COLO829 (cell line): ENCODE data around the gene ARL8B.

Experiments
- DNase-seq: peaks from one replicate; pipeline ENCODE4 v3.0.0; 2012; ENCODE audit warnings: low spot score

The ARL8B gene

DNA sequence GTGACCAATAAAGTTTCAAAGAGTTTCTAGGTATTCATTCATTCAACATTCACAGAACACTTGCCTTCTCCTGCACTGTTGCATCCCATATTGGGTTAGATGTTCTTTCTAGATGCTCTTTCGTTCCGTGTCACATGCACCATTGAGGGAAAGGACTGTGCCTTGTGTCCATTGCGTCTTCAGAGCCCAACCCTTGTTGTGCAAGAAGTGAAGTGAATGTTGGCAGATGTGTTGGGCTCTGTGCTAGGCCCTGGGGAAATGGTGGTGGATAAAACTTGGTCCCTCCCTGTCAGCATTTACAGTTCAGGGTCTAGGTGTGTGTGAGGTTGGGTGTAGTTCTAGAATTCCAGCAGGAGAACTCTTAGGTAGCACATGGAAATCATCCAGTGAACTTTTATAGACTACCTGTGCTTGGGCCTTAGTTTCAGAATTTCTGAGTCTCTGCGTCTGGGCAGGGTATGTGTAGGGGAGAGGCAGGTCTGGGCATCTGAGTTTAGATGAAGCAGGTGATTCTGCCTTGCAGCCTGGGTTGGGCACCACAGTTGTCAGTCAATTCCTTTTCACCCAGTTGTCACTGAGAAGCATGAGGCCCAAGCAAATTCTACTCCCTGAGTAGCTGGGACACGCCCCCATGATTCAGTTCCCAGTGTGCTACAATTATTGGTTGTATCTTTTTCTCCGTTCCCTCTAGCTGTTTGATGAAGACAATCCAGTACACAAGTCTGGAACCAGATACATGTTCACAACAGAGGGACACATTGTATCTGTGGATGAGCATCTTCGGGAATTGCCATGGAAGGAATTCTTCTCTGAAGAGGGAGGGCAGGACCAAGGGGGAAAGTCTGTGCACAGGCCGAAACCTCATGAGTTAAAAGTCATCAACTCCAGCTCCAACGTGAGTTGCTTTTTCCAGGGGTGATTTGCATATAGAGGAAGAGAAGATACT is 90.8 kb downstream of the ARL8B start:
- no peak for DNase-seq

DNA sequence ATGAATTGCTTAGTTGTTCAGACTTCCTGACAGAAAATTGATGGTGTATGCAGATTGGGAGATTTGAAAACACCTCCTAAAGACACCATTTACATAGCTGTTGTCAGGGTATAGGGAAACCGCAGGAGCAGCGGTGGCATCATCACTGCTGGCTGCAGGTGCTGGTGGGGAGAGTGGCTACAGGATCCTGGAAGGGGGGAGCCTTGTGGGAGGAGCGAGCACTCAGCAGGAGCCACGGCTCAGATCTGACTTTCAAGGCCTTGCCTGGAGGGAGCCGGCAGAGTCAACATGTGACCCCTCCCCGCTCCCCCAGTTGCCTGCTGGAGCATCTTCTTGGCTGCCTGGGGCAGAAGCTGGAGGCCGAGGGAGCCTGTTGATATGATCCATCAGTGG is 91.5 kb downstream of the ARL8B start:
- no peak for DNase-seq

DNA sequence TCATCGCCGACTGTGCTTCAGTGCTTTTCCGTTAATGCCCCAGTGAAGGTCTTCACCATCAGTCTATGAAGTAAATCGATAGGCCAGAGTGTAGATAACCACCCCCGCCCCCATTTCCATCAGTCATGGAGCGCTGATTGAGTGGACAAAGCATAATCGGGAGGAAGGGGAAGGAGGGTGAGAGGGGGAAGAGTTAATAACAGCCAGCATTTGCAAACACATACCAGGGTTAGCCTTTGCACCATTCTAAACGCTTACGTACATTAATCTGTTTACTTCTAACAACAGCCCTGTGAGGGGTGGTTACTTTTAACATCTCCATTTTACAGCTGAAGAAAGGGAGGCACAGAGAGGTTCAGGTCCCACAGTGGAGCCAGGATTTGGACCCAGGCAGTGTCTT is 92.3 kb downstream of the ARL8B start:
- DNase-seq = no peak

DNA sequence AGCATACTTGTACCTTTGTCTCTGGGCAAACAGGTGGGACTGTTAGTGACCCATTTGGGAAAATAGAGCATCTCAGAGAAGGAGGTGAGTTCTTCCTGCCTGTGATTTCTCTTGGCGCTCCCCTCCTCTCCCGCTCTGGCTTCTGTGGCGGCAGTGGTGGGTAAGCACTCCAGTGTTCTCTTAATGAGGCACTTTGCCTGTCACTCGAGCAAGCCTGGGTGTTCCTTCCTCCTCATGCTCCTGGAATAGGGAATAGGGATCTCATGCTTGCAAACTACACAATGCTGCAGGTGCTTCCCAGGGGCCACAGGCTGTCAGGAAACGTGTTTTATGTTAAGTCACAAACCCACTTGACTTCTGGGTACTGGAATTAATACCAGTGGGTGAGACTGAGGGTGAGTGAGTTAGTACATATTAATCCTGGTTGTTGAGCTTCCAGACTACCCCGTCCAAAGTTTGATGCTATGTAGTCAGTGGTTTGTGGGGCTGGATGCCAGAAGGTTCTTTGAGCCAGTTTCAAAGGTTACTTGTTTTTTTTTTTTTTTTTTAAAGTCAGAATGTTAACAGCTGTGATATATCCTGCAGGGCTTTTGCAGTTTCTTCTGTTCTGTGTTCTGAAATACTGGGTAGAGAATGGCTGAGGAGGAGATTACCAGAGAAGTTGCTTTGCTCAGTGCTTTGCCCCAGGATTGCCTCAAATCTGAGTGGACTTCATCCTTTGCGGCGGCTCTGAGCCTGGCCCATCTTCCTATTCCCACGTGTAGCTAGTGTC is 95.9 kb downstream of the ARL8B start:
- no peak for DNase-seq

- no peak for DNase-seq
Measured at GRCh38 chr3:5218815-5219214, 96.7 kb downstream of the ARL8B start.

DNA sequence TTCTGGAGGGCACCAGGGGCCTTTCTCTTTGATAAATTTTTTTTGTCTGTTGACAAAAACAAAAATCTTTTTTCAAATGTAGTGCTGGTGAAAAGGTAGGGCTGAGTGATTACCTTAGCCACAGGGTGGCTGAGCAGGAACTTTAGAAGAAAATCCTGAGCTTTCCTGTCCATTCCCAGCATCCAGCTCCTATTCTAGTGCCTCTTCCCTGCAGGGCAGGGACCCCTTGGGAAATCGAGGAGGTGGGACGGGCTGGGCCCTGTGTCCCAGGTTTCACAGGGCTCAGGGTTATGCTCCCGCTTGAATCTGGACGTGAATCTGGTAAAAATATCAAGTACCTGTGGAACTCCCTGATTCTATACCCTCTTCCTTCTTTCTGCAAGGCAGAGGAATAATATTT is 97.1 kb downstream of the ARL8B start:
- DNase-seq = no peak

- DNase-seq = no peak
Measured at GRCh38 chr3:5220193-5220592, 98.1 kb downstream of the ARL8B start.

- DNase-seq = no peak
Measured at GRCh38 chr3:5220667-5221431, 98.8 kb downstream of the ARL8B start.

DNA sequence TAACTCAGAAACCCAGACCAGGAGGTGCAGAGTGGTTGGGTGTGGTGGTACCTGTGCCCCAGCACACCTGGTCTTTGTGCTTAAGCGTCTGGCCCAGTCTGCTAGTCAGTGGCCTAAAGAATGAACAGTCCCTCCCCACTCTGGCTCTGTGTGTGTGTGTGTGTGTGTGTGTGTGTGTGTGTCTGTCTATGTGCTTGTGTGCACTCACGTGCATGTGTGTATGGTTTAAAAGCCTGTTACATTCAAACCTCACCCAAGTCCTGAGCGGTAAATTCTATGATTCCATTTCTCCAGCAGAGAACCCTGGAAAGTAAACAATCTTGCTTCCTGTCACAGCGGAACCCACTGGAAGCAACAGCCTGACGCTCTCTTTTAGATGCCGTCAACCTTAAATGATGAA is 99.6 kb downstream of the ARL8B start:
- no peak for DNase-seq

- no peak for DNase-seq
Measured at GRCh38 chr3:5222283-5223005, 100.4 kb downstream of the ARL8B start.

GRCh38 chr3:5226783-5227182 is 104.7 kb downstream of the ARL8B start:
- DNase-seq = no peak

GRCh38 chr3:5227812-5228211 is 105.7 kb downstream of the ARL8B start:
- no peak for DNase-seq

DNA sequence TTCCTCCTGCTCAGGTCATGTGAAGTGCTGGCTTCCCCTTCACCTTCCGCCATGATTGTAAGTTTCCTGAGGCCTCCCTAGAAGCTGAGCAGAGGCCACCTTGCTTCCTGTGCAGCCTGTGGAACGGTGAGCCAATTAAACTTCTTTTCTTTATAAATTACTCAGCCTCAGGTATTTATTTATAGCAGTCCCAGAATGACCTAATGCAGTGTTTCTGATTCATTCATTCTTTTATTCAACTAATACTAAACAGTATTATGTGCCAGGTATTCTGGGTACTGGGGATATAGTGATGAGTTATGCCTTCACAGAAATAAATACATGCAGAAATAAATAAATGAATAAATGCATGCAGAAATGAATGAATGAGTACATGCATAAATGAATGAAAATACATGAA is 107.3 kb downstream of the ARL8B start:
- DNase-seq = no peak
